Myocyte (in vitro differentiated cells): ENCODE results near the gene OR13C9. TPM values are rescaled to one million over a fixed set of nuclear protein-coding genes. Genes with fewer than 3 reads are reported as not detected.
"Not testable (repeated sequence)": the region's sequence is repeated elsewhere in the genome, so short reads cannot be mapped to it uniquely, and the experiment has no call there.

Experiments used
- DNase-seq: peaks from one replicate; pipeline ENCODE4 v3.0.0-alpha.2; 2012; ENCODE audit warnings: low read depth
- polyA plus RNA-seq: library from polyadenylated mRNA; unstranded; fragments of >200 nt; gene quantifications from one replicate; pipeline ENCODE4 v1.2.1, GENCODE V29; 2012; ENCODE audit warnings: missing spikeins
- total RNA-seq: library from RNA; depleted of rRNA; stranded (reverse); fragments of >200 nt; gene quantifications from 2 replicates; pipeline ENCODE4 v1.2.3, GENCODE V29; 2014

The OR13C9 gene, protein sequence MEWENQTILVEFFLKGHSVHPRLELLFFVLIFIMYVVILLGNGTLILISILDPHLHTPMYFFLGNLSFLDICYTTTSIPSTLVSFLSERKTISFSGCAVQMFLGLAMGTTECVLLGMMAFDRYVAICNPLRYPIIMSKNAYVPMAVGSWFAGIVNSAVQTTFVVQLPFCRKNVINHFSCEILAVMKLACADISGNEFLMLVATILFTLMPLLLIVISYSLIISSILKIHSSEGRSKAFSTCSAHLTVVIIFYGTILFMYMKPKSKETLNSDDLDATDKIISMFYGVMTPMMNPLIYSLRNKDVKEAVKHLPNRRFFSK
- not detected in 2 replicates for total RNA-seq
- not detected for polyA plus RNA-seq

DNA sequence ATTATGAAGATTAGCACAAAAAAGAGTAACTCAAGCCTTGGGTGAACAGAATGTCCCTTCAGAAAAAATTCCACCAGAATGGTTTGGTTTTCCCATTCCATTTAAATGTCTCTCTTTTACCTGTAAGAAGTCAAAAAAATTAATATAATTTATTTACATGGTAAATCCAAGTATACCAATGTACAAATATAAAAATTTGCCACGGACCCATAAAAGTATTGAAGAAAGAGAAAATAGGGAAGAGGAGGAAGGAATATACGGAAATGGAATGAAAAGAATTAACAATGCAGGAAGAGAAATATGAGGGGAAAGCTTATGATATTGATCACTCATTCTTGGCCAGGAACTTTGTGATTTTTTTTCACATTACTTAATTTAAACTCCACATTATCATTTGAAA, at the start of gene OR13C9:
TSS of gene OR13C9 (minus strand) at position 101 of the 400 bp plus-strand sequence. CDS start at position 101, 0 bp downstream.
- no peak for DNase-seq

DNA sequence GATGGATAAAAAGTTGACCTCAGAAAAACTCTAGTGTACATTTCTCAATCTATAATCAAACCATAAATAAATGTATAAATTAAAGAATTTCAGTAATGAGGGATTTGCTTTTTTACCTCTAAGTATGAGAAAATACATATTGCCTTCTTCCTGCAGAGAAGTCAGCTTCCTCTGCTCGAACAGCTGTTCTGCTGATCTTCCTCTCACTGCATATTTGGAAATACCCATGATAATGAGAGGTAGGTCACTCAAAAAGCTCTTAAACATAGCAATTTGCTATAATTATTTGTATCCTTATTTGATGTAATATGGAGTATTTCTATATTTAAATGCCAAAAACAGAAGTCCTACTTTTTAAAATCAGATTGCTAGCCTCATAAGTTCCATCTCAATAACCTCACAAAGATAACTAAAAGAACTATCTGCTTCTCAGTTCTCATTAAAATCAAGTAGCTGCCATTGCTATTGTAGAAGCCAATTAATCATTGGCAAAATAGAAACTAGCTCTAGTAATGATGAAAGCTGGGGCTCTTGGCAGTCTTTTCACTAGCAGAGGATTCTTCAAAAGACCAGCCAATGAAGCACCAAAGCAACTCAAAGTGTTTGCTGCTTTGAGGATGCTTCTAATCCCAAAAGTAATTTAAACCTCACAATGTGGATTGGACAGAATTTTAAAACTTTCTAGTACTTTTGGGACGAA, 40.6 kb upstream of the OR13C9 start:
- DNase-seq, result no peak

DNA sequence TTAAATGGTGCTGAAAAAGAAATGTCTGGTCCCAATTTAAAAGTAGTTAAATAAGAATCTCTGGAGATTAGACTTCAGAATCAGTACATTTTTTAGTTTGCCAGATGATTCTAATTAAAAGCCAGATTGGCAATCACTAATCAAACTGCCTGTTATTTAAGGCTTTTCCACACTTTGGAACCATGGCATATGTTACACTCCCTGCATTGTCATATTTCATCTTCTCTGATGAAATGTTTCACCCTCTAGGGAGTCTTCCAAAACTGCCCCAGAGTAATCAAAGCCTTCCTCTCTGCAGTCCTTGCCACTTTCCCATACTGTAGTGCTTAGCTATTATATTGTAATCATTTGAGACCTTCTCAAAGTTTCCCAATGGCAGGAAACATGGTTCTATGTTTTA, 17.5 kb upstream of the OR13C9 start:
- no peak for DNase-seq

- no peak for DNase-seq
Observed at GRCh38 chr9:104633976-104634520, 16.0 kb upstream of the OR13C9 start.

DNA sequence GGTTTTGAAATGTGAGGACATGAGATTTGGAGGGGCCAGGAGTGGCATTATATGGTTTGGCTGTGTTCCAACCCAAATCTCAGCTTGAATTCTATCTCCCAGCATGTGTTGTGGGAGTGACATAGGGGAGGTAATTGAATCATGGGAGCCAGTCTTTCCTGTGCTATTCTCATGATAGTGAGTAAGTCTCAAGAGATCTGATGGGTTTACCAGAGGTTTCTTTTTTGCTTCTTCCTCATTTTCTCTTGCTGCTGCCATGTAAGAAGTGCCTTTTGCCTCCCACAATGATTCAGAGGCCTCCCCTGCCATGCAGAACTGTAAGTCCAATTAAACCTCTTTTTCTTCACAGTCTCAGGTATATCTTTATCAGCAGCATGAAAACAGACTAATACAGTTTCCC, 8.0 kb upstream of the OR13C9 start:
- peak; percentile 1 for DNase-seq

- DNase-seq, result no peak
Observed at GRCh38 chr9:104617418-104617817, 586 bp downstream of the OR13C9 start.

GRCh38 chr9:104611213-104611612, 6.8 kb downstream of the OR13C9 start:
- no peak for DNase-seq

GRCh38 chr9:104608336-104608735, 9.7 kb downstream of the OR13C9 start:
- peak; percentile 9 for DNase-seq

DNA sequence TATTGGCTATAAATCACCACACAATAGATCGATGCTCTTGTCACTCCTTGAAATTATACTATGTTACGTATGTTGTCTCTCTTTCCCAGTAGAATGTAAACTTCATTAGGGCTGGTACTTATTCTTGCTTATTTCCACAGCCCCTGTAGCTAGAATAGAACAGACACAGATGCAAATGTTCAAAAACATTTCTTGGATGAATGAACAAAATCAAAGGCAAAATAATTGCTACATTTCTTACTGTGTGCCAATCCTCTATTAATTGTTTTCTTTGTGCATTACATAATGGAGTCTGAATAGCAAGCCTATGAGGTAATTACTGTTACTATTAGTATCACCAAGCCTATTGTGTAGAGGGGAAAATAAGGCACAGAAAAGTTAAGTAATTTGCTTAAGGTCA, 11.9 kb downstream of the OR13C9 start:
- DNase-seq, result no peak

DNA sequence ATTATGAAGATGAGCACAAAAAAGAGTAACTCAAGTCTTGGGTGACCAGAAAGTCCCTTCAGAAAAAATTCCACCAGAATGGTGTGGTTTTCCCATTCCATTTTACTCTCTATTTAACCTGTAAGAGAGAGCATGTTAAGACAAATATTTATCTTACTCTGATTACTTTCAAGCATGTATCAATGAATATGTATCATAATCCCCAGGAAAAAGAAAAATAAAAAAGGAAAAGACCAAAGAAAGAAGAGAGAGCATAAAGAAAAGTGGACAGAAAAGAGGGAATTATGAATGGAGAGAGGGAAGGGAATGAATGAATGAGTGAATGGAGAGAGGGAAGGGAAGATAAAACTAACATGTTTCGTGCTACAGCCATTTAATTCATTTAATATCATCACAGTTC, 12.5 kb downstream of the OR13C9 start, which contains the start of gene OR13C2:
TSS of gene OR13C2 (minus strand) at position 101 of the 400 bp plus-strand sequence. CDS start at position 101, 0 bp downstream.
- not testable (repeated sequence) for DNase-seq

DNA sequence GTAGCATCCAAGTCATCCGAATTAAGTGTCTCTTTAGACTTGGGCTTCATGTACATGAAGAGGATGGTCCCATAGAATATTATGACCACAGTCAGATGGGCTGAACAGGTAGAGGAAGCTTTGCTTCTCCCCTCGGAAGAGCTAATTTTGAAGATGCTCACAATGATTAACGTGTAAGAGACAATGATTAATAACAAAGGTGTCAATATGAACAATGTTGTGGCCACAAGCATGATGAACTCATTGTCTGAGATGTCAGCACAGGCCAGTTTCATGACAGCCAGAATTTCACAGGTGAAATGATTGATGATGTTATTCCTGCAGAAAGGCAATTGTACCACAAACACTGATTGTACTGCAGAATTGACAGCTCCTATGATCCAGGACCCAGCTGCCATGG, 13.2 kb downstream of the OR13C9 start:
- no peak for DNase-seq

DNA sequence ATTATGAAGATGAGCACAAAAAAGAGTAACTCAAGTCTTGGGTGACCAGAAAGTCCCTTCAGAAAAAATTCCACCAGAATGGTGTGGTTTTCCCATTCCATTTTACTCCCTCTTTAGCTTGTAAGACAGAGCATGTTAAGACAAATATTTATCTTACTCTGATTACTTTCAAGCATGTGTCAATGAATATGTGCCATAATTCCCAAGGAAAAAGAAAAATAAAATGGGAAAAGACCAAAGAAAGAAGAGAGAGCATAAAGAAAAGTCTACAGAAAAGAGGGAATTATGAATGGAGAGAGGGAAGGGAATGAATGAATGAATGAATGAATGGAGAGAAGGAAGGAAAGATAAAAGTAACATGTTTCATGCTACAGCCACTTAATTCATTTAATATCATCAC, 18.7 kb downstream of the OR13C9 start, which contains the start of gene OR13C5:
TSS of gene OR13C5 (minus strand) at position 101 of the 400 bp plus-strand sequence. CDS start at position 101, 0 bp downstream.
- not testable (repeated sequence) for DNase-seq

DNA sequence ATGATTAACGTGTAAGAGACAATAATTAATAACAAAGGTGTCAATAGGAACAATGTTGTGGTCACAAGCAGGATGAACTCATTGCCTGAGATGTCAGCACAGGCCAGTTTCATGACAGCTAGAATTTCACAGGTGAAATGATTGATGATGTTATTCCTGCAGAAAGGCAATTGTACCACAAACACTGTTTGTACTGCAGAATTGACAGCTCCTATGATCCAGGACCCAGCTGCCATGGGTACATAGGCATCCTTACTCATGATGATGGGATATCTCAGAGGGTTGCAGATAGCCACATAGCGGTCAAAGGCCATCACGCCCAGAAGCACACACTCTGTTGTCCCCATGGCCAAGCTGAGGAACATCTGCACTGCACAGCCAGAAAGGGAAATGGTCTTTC, 19.3 kb downstream of the OR13C9 start:
- not testable (repeated sequence) for DNase-seq

- no peak for DNase-seq
Observed at GRCh38 chr9:104589626-104590025, 28.4 kb downstream of the OR13C9 start.

DNA sequence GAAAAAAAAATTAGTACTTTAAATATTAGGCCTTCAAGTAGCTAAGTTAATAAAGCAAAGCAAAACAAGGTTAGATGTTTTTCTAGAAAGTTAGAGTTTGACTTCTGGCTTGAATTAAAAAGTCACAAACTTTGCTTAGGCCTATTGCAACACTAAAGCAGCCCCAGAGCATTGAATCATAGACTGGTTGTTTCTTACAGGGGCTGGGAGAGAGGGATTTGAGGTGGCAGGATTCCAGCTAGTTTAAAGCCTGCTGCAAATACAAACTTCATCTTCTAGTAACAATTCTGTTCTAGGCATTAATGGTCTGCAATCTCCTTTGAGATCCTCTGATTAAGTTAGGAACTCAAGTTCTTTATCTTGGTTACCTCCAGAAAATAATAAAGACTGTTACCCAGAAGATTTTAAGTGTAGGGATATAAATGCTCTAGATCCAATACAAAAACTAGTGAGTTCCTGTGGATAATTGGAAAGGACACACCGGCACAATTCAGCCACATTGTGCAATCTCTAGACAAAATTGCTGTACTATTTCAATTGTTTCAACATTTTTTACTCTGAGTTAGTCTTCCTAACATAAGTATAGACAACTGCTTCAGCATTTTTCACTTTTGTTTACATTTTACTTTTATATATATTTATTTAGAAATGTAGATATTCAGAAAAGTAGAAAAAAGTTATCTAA, 31.4 kb downstream of the OR13C9 start:
- DNase-seq, result peak; percentile 10

DNA sequence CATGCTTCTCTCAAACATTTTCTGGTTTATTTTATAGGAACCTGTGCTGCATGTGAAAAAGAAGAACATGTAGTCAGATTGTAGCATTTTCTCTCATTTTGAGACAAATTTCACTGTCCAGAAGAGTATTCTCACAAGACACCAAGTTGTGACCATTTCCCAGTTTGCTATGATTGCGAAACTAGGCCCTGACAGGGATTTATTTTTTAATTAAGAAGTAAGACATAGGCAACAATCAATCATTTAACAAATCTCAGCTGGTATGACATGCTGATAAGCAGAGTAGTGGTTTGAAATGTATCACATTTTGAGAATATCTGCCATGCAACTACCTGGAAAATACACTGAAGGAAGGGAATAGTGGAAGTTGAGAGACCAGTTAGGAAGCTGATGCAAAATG, 37.4 kb downstream of the OR13C9 start:
- DNase-seq, result no peak

- DNase-seq, result no peak
Observed at GRCh38 chr9:104577263-104577662, 40.7 kb downstream of the OR13C9 start.

DNA sequence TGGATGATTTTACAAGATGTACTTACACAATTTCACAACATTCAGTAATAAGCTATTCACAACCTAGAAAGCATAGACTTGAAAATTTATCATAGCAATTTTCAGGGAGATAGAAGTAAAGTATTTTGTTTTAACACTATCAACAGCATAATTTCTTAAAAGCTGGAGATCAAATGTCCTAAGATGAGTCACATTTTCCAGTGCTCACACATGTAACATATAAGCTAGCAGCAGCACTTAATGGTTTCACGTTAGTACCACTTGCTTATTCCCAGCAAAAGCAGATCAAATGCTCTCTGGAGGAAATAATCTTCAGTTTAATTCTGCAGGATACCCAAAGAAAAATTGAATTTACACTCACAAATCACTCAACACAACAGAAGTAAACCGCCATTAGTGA, 42.5 kb downstream of the OR13C9 start:
- DNase-seq, result peak; percentile 1

DNA sequence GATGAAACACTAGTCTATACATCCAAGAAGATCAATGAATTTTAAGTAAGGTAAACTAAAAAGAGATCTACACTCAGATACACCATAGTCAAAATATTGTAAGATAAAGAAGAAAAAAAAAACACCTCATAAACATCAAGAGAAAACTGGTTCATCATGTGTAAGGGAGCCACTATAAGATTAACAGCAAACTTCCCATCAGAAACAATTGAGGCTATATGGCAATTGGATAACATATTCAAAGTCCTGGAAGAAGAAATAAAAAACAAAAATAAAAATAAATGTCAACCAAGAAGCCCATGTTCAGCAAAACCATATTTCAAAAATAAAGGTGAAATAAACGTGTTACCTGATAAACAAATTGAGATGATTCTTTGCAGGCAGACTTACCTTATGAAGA, 45.4 kb downstream of the OR13C9 start:
- DNase-seq, result no peak

DNA sequence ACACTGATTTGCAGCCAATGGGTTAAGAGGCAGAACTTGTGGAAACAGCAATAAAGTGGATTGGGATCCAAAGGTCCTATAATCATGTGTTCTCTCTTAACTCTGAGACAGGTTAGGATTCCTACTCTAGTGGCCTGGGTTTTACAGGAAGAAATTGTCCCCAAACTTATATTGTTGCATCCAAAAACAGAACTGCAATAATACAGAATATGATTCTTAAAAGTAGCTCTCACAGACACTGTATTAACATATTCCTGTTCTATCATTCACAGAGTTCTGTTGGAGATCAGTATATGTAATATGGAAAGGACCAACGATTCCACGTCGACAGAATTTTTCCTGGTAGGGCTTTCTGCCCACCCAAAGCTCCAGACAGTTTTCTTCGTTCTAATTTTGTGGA, 49.1 kb downstream of the OR13C9 start, which contains the start of gene OR13C8:
TSS of gene OR13C8 (plus strand) at position 301 of the 400 bp plus-strand sequence. CDS start at position 301, 0 bp downstream.
- DNase-seq, result no peak
